Measurements from ENCODE around the gene ROBO4.

DNA sequence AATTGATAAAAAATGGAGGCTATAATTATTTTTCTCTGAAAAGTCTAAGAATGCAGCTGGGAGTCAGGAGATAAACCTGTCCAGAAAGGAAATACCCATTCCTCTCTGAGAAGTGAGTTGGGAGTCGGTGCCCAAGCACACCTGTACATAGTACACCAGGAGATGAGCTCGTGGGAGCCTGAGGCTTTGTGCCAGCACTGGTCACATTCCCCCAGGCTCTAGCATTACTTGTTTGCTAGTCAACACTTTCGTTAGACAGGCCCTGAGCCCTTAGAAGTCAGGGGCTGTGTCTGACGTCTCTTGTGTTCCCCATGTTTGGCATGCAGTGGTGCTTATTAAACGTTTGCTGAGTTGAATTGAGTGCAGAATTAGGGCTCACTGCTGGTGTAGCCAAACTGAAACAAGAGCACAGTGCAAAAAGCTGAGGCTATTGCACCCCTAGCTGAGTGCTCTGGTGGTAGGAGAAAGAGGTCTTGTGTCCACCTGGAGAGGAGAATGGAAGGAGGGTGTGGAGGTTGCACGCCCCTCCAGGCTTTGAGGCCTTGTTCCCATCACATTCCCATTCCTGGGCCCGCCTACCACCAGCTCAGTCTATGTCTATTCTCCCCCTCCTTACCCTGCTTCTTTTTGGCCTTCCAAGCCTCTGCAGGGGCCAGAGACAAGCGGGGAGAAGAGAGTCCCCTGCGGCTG lies 6.8 kb downstream of the ROBO4 start:
- TF ChIP-seq, protein P1, sequence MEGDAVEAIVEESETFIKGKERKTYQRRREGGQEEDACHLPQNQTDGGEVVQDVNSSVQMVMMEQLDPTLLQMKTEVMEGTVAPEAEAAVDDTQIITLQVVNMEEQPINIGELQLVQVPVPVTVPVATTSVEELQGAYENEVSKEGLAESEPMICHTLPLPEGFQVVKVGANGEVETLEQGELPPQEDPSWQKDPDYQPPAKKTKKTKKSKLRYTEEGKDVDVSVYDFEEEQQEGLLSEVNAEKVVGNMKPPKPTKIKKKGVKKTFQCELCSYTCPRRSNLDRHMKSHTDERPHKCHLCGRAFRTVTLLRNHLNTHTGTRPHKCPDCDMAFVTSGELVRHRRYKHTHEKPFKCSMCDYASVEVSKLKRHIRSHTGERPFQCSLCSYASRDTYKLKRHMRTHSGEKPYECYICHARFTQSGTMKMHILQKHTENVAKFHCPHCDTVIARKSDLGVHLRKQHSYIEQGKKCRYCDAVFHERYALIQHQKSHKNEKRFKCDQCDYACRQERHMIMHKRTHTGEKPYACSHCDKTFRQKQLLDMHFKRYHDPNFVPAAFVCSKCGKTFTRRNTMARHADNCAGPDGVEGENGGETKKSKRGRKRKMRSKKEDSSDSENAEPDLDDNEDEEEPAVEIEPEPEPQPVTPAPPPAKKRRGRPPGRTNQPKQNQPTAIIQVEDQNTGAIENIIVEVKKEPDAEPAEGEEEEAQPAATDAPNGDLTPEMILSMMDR (IDR thresholded peaks at IDR 0.05) = no peak
- no peak for TF ChIP-seq POLR2A (IDR thresholded peaks at IDR 0.05)

Data from lower leg skin (tissue), 3 donors.